Activated CD8-positive, alpha-beta memory T cell treated with anti-CD3 and anti-CD28 coated beads, Interleukin-2, amount 50 U/mL, for 1 hour (primary cell): ENCODE measurements around the gene ZFR2.
"Not testable (repeated sequence)": the region's sequence is repeated elsewhere in the genome, so short reads cannot be mapped to it uniquely, and the experiment has no call there.

Experiments used
- DNase-seq: peaks from one replicate; pipeline ENCODE4 v3.0.0-alpha.2; 2020; ENCODE audit errors: extremely low read depth

ZFR2 gene

DNA sequence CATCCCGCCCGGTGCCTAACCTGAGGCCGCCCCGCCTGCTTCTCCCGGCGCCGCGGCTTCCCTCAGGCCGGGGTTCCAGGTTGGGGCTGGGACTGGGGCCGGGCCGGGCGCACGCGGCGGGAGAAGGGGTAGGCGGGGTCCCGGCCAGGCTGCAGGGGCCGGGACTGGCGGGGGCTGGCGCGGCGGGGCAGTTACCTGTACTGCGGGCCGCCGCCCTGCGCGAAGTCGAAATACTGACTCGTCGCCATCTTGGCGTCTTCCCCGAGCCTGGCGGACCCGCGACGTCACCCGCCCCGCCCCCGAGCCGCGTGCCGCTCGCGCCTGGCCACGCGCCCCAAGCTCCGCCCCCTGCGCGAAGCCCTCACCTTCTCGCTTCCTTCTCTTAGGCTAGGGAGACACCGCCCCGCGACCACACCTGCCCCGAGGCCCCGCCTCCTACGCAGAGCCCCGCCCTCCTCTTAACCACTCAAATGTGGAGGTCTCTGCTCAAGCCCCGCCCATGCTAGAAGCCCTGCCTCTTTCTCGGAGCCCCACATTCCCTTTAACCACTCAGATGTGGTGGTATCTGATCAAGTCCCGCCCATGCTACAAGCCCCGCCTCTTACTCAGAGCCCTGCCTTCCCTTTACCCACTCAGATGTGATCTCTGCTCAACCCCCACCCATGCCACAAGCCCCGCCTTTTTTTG, at the start of gene ZFR2:
Gene ZFR2 (minus strand): TSS at position 269 of the 687 bp plus-strand sequence. CDS start 21 bp downstream, at position 248.
- DNase-seq, result no peak

DNA sequence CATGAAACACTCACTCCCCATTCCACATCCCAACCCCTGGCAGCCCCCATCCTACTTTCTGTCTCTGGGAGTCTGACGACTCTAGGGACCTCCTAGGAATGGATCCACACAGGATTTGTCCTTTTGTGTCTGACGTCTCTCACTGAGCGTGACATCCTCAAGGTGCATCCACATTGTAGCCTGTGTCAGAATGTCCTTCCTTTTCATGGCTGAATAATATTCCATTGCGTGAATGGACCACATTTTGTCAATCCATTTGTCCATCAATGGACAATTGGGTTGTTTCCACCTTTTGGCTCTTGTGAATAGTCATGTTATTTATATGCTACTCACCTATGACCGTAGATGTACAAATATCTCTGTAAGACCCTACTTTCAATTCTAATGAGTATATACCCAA, 47.2 kb upstream of the ZFR2 start:
- DNase-seq, result no peak

- no peak for DNase-seq
Measured at GRCh38 chr19:3914199-3914598, 45.4 kb upstream of the ZFR2 start.

DNA sequence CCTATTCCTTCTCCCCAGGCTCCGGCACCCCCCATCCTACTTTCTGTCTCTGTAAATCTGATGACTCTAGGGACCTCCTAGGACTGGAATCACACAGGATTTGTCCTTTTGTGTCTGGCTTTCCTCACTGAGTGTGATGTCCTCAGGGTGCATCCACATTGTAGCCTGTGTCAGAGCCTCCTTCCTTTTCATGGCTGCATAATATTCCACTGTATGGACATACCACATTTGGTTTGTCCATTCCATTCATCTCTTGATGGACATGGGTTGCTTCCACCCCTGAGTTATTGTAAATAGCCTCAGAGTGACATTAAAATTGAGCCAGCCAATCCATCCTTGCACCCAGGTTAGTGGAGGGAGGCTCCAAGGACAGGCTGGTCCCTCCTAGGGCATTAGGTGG, 41.3 kb upstream of the ZFR2 start:
- DNase-seq, result no peak

- DNase-seq, result no peak
Measured at GRCh38 chr19:3908266-3909054, 39.6 kb upstream of the ZFR2 start.

GRCh38 chr19:3907626-3908265, 38.9 kb upstream of the ZFR2 start:
- no peak for DNase-seq

DNA sequence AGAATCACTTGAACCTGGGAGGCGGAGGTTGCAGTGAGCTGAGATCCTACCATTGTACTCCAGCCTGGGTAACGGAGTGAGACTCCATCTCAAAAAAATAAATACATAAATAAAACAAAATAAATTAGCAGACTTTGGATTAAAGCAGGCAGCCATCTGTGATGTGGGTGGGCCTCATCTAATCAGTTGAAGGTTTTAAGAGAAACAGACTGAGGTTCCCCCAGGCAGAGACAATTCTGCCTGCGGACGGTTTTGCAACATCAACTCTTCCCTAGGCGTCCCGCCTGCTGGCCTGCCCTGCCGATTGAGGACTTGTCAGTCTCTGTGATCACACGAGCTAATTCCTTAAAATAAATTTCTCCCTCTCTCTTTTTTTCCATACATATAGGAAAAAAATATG, 35.4 kb upstream of the ZFR2 start:
- no peak for DNase-seq

DNA sequence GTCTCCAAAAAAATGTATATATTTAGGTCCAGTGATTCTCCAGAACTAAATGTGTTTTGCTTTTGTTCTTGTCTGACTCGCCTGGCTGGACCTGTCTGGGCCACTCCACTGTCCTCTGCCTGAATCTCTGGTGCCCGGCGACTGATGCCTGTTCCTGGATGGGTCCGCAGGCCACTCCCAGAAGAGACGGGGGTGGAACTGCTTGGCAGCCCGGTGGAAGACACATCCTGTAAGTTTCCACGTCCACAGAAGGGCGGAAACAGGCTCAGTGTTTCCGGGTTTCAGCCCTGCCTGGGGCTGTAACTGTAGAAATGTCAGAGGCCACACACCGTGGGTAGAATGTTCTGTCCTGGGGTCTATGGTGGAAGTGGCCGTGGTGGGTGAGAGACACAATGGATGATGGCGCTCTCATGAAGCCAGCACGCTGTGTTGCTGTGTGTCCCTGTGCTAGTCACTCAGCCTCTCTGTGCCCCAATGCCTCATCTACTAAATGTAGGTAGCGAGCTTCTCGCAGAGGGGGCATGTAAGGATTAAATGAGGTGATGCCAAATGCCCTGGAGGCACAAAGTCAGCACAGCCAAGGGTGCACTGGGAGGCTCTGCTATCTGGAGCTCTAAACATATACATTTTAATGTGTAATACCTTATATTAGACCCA, 33.6 kb upstream of the ZFR2 start:
- DNase-seq, result no peak

DNA sequence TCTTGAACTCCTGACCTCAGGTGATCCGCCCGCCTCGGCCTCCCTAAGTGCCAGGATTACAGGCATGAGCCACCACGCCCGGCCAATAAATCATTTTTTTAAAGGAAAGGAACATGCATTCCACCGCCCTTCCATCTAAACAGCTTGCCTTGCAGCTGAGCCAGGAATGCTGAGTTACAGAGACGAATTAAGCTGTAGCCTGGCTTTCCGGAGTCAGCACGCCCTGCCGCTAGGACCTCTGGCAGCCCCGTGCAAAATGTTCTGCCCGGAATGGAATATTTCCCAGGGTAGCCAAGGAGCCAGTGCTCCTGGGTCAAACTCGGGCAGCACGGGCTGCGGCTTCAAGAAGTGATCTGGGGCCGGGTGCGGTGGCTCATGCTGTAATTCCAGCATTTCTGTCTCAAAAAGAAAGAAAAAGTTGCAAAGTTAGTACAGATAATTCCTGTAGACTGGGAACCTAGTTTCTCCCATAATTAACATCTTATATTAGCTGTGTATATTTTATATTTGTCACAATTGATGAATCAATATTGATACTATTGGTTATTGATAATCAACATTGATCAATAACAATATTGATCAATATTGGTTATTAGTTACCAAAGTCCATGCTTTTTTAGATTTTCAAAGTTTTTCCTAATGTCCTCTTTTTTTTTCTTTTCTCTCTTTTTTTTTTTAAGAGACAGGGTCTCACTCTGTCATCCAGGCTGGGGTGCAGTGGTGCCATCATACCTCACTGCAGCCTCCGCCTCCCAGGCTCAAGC, 30.9 kb upstream of the ZFR2 start:
- no peak for DNase-seq

DNA sequence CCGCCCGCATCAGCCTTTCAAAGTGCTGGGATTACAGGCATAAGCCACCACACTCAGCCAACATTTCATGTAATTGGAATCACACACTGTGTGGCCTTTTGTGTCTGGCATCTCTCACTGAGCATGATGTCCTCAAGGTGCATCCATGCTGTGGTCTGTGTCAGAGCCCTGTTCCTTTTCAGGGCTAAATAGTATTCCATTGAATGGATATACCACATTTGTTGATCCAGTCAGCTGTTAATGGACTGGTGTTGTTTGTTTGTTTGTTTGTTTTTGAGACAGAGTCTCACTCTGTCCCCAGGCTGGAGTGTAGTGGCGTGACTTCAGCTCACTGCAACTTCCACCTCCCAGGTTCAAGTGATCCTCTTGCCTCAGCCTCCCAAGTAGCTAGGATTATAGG, 29.6 kb upstream of the ZFR2 start:
- DNase-seq, result no peak

DNA sequence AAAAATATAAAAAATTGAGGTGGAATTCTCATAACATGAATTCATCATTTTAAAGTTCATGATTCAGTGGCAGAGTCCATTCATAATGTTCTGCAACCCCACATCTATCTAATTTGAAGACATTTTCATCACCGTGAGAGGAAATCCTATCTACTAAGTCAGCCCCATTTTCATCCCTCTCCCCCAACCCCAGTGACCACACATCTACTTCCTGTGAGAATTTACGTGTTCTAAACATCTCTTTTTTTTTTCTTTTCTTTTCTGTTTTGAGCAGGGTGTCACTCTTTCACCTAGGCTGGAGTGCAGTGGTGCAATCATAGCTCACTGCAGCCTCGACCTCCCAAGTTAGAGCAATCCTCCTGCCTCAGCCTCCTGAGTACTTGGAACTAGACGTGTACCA, 29.1 kb upstream of the ZFR2 start:
- no peak for DNase-seq

DNA sequence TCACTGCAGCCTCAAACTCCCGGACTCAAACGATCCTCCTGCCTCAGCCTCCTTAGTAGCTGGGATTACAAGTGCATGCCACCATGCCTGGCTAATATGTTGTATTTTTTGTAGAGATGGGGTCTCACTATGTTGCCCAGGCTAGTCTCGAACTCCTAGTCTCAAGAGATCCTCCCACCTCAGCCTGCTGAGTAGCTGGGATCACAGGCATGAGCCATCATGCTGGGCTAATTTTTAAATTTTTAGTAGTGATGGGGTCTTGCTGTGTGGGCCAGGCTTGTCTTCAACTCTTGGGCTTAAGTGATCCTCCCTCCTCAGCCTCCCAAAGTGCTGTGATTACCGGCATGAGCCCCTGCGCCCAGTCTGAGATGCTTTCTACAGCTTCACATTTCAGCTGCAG, 26.9 kb upstream of the ZFR2 start:
- no peak for DNase-seq

GRCh38 chr19:3894959-3895358, 26.1 kb upstream of the ZFR2 start:
- DNase-seq, result not testable (repeated sequence)

GRCh38 chr19:3893509-3894179, 24.8 kb upstream of the ZFR2 start:
- DNase-seq, result no peak

GRCh38 chr19:3890591-3890990, 21.8 kb upstream of the ZFR2 start:
- DNase-seq, result no peak

DNA sequence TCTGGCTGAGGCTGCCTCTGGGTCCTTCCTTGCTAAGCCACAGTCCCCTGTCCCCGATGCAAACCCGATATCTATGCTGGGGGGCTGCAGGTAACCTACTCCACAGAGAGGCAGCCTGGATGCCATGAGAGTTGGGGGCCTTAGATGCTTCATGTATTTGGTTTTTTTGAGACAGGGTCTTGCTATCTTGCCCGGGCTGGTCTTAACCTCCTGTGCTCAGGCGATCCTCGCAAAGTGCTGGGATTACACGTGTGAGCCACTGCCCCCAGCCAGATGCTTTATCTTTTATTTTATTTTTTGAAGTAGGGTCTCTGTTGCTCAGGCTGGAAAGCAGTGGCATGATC, 13.2 kb upstream of the ZFR2 start:
- no peak for DNase-seq

- DNase-seq, result no peak
Measured at GRCh38 chr19:3881272-3882040, 12.6 kb upstream of the ZFR2 start.

DNA sequence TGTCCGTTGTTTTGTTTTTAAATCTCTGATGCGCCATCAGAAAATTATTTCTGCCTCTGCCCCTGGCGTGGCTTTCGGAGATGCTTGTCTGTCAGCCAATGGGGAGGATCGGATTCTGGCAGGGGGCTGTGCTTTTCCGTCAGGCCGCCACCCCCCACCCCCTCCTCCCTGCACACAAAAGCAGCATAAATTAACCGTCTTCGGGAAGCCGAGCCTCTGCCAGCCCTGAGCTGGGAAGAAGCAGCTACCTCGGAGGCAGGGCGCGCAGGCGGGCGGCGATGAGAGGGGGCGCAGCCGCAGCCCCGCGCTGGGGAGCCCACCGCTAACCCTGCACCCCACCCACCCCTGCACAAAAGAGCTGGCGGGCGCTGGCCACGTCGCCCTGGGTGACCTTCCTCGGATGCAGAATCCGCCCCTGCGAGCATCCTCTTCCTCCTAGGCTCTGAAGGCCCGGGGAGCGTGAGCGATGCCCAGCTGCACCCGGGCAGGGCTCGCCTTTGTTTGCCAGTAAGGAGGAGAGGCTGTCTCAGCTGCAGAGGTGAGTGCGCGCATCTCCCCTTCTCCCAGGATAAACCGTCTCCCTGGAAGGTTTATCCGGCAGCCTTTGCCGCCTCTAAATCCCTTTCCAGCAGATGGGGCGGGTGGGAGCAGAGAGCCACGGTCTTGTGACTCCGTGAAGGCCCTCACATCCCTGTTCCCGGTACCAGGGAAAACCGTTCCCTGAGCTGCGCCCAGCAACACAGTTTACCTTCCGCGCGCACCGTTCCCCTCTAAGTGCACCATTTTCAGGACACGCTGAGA, 11.8 kb upstream of the ZFR2 start, which contains the start of gene ATCAY:
Gene ATCAY (plus strand): TSS at position 215 of the 801 bp plus-strand sequence. CDS start 5,083 bp downstream, outside the sequence.
- no peak for DNase-seq

DNA sequence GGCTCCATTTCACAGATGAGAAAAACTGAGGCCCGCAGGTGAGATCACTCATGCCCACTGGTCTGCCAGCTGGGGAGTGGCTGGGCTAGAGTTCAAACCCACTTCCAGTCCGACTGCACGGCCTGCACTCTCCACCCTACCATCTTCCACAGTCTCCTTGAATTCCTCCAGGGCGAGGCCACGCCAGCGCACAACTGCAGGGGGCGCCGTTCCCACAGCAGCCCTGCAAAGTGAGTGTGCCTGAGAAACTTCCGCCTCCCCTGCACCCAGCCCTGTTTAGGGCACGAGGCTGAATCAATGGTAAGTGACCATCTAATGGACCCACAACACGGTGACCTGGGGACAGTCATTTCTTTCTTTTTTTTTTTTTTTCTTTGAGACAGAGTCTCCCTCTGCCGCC, 10.8 kb upstream of the ZFR2 start:
- DNase-seq, result no peak
